Retinal pigment epithelial cell (primary cell): ENCODE results near the gene KANSL3.
A peak's percentile ranks its signal among the peaks of the same experiment; 100 is the strongest.
"Not testable (repeated sequence)": the region's sequence is repeated elsewhere in the genome, so short reads cannot be mapped to it uniquely, and the experiment has no call there.

Source experiments
- DNase-seq: peaks from one replicate; pipeline ENCODE4 v3.0.0-alpha.2; 2010; ENCODE audit warnings: low read depth
- H3K4me3 ChIP-seq: 2 replicates; pipeline ENCODE4 v1.5.1; 2011; ENCODE audit warnings: mild to moderate bottlenecking, low read length, control low read depth, moderate library complexity
- TF ChIP-seq, protein P1 (sequence below): conservative IDR thresholded peaks from 2 replicates; pipeline ENCODE4 v1.5.1; 2011; ENCODE audit warnings: low read depth, low read length, control low read depth, inconsistent platforms

KANSL3 gene

DNA sequence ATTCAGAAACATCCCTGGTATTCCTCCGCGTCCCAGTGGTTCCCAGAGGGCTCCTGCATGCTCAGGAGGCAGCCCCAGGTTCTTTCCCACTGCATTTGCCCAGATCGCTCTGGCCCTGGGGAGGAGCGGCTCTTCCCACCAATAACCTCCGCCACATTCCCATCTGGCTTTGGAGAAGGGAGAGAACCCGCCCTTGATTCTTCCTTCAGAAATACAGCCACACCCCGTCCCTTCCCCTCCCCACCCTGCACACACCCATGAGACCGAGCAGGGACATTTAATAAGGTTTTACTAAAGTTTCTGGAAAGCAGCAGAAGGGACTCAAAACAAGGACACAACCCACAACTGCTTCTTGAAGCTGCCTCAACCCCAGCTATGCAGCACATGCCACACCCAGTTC, 79.6 kb downstream of the KANSL3 start:
- TF ChIP-seq, protein P1, sequence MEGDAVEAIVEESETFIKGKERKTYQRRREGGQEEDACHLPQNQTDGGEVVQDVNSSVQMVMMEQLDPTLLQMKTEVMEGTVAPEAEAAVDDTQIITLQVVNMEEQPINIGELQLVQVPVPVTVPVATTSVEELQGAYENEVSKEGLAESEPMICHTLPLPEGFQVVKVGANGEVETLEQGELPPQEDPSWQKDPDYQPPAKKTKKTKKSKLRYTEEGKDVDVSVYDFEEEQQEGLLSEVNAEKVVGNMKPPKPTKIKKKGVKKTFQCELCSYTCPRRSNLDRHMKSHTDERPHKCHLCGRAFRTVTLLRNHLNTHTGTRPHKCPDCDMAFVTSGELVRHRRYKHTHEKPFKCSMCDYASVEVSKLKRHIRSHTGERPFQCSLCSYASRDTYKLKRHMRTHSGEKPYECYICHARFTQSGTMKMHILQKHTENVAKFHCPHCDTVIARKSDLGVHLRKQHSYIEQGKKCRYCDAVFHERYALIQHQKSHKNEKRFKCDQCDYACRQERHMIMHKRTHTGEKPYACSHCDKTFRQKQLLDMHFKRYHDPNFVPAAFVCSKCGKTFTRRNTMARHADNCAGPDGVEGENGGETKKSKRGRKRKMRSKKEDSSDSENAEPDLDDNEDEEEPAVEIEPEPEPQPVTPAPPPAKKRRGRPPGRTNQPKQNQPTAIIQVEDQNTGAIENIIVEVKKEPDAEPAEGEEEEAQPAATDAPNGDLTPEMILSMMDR = no peak
- DNase-seq = no peak
- no peak overlapping the region for H3K4me3 ChIP-seq

DNA sequence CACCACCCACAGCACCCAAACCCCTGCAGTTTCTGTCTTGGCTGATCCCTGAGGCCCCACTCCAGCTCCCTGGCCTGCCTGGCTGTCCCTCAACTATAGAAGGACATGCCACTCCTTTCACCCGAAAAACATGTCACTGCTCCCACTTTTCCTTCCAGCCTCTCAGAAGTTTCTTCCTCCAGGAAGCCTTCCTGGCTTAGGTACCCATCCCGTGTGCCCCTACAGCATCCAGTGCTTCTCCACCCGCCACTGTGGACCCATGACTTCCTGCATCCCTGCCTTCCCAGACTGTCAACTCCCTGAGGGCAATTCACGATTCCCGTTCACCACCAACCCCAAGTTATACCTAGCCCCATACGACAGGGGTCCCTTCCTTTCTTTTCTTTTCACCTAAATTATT, 80.1 kb downstream of the KANSL3 start:
- DNase-seq = no peak
- H3K4me3 ChIP-seq = no peak overlapping the region
- TF ChIP-seq, protein P1 = no peak

DNA sequence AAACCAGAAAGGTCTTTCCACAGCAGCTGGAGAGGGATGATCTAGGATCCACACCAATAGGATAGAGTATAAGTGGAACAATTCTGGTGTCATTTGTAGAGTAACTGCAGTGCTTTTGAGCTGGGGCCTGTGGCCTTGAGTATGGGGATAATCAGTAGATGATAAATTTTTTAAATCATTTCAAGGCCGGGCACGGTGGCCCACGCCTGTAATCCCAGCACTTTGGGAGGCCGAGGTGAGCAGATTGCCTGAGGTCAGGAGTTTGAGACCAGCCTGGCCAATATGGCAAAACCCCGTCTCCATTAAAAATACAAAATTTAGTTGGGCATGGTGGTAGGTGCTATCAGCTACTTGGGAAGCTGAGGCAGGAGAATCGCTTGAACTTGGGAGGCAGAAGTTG, 80.7 kb downstream of the KANSL3 start:
- not testable (repeated sequence) for DNase-seq, H3K4me3 ChIP-seq

DNA sequence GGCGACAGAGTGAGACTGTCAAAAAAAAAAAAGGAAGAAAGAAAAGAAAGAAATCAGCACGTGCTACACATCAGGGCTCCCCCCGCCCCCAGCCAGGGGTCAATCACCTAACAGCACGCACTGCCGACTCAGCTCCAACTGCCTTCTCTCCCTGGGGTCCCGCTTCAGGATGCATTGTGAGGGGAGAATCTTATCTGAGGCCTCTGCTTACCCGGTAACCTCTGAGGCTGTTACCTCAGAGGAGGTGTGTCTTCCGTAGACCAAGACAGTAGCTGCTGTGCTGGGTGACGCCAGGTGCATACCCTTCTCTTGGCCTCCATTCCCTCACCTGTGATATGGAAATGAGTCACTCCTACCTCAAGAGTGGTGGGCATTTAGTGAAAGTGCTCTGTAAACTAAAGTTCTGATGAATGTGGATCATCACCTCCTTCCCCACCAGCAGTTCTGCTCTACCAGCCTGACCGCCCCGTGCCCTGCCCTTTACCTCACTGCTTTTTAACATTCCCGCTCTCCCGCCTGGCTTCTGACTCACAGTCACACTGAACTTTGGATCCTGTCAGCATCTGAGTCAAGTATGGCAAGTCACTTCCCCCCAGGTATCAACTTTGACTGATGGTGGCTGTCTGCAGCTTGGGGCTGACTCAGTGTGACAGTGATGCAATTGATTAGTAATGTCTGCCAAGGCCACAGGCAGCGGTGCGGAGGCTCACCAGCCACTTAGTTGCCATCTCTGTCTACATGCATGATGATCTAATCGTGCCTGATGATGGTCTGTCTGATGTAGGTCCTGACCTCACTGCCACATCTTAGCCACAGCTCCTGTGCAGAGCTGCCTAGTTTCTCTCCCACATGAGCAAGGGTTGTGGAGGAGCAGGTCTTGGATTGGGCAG, 81.4 kb downstream of the KANSL3 start:
- peak; percentile 55 for DNase-seq
- TF ChIP-seq, protein P1 = no peak
- H3K4me3 ChIP-seq = no peak overlapping the region

DNA sequence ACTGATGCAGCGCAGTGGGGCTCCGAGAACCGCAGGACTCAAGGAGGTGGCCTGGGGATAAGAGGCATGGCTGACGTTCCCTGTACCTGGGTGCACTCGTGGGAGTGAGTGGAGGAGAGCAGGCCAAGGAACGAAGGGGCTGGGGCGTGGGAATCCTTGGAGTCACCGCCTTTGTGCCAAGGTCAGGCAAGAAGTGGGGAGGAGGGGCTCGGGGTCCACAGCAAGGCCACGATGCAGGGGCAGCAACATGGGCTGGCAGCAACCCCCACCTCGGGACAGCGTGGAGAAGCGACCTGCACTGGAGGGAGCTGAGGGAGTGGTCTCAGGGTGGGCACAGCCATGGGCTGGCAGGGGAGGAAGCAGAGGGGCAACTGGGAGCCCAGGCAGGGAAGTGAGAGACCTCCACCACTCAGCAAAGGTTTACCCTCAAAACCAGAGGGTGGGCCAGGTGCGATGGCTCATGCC, 82.9 kb downstream of the KANSL3 start:
- TF ChIP-seq, protein P1 = no peak
- no peak overlapping the region for H3K4me3 ChIP-seq
- no peak for DNase-seq

DNA sequence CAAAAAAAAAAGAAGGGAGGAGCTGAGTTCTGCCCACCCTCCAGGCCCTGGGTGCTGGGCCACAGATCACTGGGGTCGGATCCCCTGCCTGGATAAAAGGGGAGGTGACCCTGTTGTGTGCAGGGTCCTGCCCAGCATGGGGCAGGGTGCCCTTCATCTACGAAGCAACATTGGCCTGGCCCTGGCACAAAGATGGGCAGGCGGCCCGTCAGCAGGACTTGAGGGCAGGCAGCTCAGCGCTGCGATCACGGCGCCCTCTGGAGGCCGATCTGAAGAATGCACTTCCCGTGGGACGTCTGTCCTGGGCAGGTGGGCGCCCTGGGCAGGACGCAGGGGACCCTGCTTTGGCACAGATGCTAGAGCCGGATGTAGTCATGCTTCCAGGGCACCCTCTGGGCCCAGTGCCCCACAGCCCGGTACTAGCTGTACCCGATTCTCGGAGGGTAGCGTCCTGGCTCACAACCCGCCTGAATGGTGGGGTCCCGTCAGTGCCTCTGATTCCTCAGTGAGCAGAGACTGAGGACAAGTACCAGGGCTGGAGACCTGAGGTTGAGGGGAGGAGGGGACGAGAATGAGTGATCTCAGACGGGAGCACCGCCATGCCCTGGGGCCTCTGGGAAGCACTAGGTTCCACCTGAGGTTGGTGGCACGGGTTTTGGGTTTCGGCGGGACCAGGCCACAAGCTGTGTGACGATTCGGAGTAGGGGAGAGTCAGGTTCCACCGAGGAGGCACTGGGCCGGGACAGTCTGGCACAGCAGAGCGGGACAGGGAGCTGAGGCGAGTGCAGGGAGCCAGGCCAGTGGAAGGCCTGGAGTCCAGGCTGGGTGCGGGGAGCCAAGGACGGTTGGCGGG, 83.6 kb downstream of the KANSL3 start:
- DNase-seq = no peak
- TF ChIP-seq, protein P1 = peak; percentile 96
- no peak overlapping the region for H3K4me3 ChIP-seq

DNA sequence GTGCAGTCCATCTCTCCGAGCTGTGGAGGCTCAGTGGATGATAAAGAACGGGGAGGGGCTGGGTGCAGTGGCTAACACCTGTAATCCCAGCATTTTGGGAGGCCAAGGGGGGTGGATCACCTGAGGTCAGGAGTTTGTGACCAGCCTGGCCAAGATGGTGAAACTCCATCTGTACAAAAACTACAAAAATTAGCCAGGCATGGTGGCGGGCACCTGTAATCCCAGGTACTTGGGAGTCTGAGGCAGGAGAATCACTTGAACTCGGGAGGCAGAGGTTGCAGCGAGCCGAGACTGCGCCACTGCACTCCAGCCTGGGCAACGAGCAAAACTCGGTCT, 84.2 kb downstream of the KANSL3 start:
- DNase-seq, H3K4me3 ChIP-seq: not testable (repeated sequence)
